Mesenteric fat pad (tissue), 1 donor: ENCODE data around the gene TADA2A. TPM values are rescaled to one million over a fixed set of nuclear protein-coding genes. Genes with fewer than 3 reads are reported as not detected.

Source experiments
- DNase-seq: peaks from one replicate; pipeline ENCODE4 v3.0.0-alpha.2; 2020; ENCODE audit warnings: low spot score
- total RNA-seq: library from RNA; stranded (reverse); fragmentation: NEBNext Ultra II Directional; extraction: Animal tissue kit (Norgen Biotek cat#: 25700); gene quantifications from one replicate; pipeline ENCODE4 v1.2.1, GENCODE V29; 2021
- donor health status: DM: yes; HTN: yes; CAD: no.

TADA2A gene
- total RNA-seq, 1 donor from 2014 or later: 19.4 TPM

- DNase-seq: no peak
Observed at GRCh38 chr17:37521821-37522220, 115.1 kb downstream of the TADA2A start.

DNA sequence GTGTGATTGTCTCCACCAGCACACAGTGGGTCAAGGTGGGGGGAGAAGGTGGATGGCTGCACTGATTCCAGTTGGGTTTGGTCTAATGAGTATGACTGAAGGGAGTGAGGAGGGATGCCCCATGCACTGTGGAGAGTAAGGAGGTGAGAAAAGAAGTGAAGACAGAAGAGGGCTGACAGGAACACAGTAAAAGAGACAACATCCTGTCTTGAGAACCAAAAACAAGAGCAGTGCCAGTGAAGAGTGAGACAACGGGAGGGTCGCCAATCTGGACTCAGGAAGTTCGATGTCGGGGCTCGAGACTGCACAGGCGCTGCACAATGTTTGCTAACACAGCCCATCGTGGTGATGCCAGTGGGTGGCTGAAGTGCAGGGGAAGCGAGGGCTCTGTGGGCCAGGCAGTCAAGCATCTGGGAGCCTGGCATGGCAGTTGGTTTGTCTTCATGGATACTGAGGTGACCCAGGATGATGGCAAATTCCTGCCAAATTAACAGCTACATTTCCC lies 117.1 kb downstream of the TADA2A start:
- no peak for DNase-seq

GRCh38 chr17:37527249-37527851 lies 120.7 kb downstream of the TADA2A start:
- no peak for DNase-seq

Other genes with a start within 250 kb of the TADA2A start
- gene C17orf78, start 30.9 kb upstream of the TADA2A start, total RNA-seq: not detected
- 59.1 TPM for gene ACACA, start 50 bp upstream of the TADA2A start, total RNA-seq
- gene DUSP14, start 83.0 kb downstream of the TADA2A start, total RNA-seq: 27.0 TPM
- gene SYNRG, start 202.5 kb downstream of the TADA2A start, total RNA-seq: 40.8 TPM
- gene DDX52, start 236.6 kb downstream of the TADA2A start, total RNA-seq: 19.4 TPM